Measurements from ENCODE around the gene RADX. TPM values are rescaled to one million over a fixed set of nuclear protein-coding genes. Genes with fewer than 3 reads are reported as not detected.

The RADX gene, protein sequence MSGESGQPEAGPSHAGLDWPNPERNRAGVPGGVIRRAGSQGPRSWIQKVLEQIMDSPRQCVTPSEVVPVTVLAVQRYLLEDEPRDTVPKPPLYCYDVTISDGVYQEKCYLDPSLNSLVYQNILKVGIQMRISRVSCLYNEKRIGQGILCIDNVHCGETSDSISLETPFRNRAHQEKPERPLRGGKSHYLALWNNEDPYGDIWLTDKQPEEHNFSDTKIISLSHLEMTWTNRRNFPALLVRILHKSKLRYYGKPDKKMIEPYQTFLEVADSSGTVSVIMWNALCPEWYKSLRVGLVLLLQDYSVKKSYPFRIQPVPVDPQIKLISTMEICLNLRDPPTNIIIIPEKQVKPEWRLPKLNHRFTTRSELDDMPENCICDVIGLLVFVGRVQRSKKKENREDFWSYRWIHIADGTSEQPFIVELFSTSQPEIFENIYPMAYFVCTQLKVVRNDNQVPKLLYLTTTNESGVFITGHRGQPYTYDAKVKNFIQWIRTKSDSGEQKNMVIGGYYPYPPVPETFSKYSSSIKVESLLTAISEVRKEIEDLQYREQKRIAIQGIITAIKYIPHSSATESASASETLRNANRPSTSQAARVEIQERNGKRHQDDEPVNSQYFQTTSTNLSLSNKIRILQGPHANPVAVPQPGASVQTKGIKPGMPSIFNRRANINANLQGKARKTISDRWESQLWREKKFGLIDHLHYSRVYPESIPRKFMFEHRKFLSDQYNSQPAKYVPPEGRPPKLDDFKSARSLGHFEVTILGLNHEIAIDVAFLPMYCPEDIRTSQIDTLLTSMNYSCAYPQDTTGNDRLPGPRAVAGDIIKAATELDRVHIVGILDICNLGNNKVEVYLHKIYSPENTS
- 1 to 10 TPM; 1.2 to 8.8 (median 1.9) TPM for polyA plus RNA-seq
- long read RNA-seq, donor 1, partial matches to known transcripts = 0 of 1 reads
- long read RNA-seq, donor 1, other reads (novel, unspliced or antisense) = 0 of 1 reads
- long read RNA-seq, donor 2 = 0 reads
- long read RNA-seq, donor 3 = 0 reads
- long read RNA-seq, donor 4 = 0 reads
- long read RNA-seq, donor 5 = 0 reads
- long read RNA-seq, donor 6, partial matches to known transcripts = 0 of 1 reads
- long read RNA-seq, donor 6, other reads (novel, unspliced or antisense) = 0 of 1 reads
- long read RNA-seq, donor 7 = 0 reads
- long read RNA-seq, donor 8 = 0 reads
- long read RNA-seq, donor 9 = 0 reads
- long read RNA-seq, donor 10 = 0 reads

DNA sequence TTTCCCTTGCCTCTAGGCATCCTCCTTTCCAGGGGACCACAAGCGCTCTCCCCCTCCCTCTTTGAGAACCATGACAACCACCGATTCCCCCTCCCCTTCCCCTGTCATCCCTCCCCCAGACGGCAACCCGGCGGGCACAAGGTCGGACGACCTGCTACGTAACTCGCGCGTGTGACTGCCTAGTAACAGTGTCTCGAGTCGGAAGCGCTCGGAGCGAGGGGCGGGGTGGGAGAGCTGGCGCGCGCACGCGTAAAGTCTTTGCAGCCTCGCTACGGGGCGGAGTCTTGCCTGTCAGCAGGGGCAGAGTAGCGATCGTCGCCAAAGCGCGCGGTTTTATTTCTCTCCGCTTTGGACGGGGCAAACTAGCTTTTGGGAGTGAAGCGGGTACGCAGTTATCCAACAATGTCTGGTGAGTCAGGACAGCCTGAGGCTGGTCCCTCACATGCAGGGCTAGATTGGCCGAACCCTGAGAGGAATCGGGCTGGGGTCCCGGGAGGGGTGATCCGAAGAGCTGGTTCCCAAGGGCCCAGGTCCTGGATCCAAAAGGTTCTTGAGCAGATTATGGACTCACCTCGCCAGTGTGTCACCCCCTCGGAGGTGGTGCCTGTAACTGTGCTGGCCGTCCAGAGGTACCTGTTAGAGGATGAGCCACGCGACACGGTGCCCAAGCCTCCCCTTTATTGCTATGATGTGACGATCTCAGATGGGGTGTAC lies at the start of gene RADX:
TSS of gene RADX (plus strand) at position 300 of the 714 bp plus-strand sequence. CDS start at position 403, 103 bp downstream.
- FAIRE-seq = no peak
- peak within 1 kb of the TSS; percentile 4 to 75 (median 56) for H3K4me3 ChIP-seq (ENCODE audit: low read depth in 1 of 3, low read length in 3 of 3)
- WGBS, 3 donors = 1 to 33% (median 6%) methylated on average over 36 to 46 of the region's 46 CpGs

DNA sequence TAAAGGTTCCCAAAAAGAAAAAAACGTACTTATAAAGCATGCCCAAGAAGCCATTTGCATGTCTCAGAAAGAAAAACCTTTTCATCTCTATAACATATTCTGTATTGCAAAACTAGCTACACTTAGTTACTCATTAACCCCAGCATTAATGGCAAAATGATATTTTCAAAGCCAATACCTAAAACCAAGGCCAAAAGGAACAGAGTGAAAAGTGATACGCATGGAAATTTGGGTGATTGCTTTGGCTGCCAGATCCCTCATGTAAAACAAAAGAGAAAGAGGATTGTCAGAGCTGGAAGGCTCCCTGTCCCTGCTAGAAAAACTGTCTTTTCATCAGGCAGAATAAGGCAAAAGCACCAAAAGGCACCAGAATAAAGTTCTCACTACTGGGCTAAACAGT lies 46.8 kb upstream of the RADX start:
- DNase-seq = peak in 1 of 2 donors; percentile 1
- WGBS, 3 donors = 12 to 53% (median 32%) methylated on average over 2 of the region's 2 CpGs
- FAIRE-seq = no peak
- Histone ChIP-seq H3K4me3 (ENCODE audit: low read depth in 1 of 3, low read length in 3 of 3) (no peak overlapping the region), H3K9me3 (ENCODE audit: control insufficient read depth in 2 of 2, insufficient read depth in 1 of 2, low read depth in 1 of 2, low read length in 1 of 2) (no peaks in the 10 kb centered on the region), H3K4me1 (ENCODE audit: control insufficient read depth in 3 of 3, insufficient read depth in 2 of 3, low read depth in 1 of 3, low read length in 2 of 3) (no peaks in the 10 kb centered on the region), H3K27me3 (ENCODE audit: control insufficient read depth in 3 of 3, insufficient read depth in 3 of 3, low read length in 3 of 3) (no peaks in the 10 kb centered on the region), H3K27ac (ENCODE audit: low read depth in 1 of 3, low read length in 2 of 3) (no peak overlapping the region), H3K36me3 (ENCODE audit: control insufficient read depth in 3 of 3, insufficient read depth in 2 of 3, low read depth in 1 of 3, low read length in 3 of 3) (no peaks in the 10 kb centered on the region)

More for the DNA sequence above, at the start of gene RADX:
- Histone ChIP-seq H3K27ac (ENCODE audit: low read depth in 1 of 3, low read length in 2 of 3) (peak within 1 kb of the TSS; percentile 14 to 54 (median 38)), H3K9me3 (ENCODE audit: control insufficient read depth in 2 of 2, insufficient read depth in 1 of 2, low read depth in 1 of 2, low read length in 1 of 2) (no peaks in the 10 kb centered on the region), H3K4me1 (ENCODE audit: control insufficient read depth in 3 of 3, insufficient read depth in 2 of 3, low read depth in 1 of 3, low read length in 2 of 3) (no peaks in the 10 kb centered on the region), H3K27me3 (ENCODE audit: control insufficient read depth in 3 of 3, insufficient read depth in 3 of 3, low read length in 3 of 3) (no peaks in the 10 kb centered on the region), H3K36me3 (ENCODE audit: control insufficient read depth in 3 of 3, insufficient read depth in 2 of 3, low read depth in 1 of 3, low read length in 3 of 3) (no peaks in the 10 kb centered on the region)
- DNase-seq = peak; percentile 84 to 88

DNA sequence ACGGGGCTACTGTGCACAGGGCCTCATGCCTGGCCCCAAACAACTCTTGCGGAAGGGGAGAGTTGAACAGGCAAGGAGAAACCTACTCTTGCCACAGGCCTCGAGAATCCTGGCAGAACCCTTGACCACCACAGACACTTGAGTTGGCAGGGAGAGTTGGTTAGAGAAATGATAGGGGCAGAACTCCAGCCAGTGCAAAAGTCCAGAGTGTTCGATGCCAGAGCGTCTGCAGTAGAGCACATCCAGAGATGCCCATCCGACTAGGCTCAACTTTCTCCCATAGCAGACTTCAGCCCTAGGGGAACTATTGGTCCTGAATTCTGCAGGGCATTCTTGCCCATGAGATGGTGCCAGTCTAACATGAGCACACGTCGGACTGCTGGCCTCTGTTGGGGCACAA lies 45.4 kb upstream of the RADX start:
- 78 to 92% (median 92%) methylated on average over 7 to 8 of the region's 8 CpGs for WGBS, 3 donors

DNA sequence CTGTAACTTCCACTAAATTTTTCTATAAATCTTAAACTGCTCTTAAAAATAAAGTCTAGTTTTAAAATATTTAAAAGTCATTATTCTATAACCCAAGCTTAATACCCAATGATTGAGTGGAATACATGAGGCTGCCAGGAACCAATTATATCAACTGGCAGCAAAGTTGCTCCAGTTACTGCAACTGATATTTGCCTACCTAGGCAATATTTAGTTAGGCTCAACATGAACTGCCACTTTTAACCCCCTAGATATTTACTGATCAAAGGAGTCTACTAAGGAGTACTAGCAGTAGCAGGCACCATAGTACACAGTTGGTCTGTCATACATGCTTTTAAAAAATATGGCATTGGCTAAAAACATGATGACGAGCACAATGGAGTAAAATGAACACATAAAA lies 29.9 kb upstream of the RADX start:
- Histone ChIP-seq H3K4me3 (ENCODE audit: low read depth in 1 of 3, low read length in 3 of 3) (no peak overlapping the region), H3K27me3 (ENCODE audit: control insufficient read depth in 3 of 3, insufficient read depth in 3 of 3, low read length in 3 of 3) (no peaks in the 10 kb centered on the region), H3K9me3 (ENCODE audit: control insufficient read depth in 2 of 2, insufficient read depth in 1 of 2, low read depth in 1 of 2, low read length in 1 of 2) (peaks cover 0 to 2% of the 10 kb centered on the region in 2 donors), H3K4me1 (ENCODE audit: control insufficient read depth in 3 of 3, insufficient read depth in 2 of 3, low read depth in 1 of 3, low read length in 2 of 3) (no peaks in the 10 kb centered on the region), H3K27ac (ENCODE audit: low read depth in 1 of 3, low read length in 2 of 3) (no peak overlapping the region), H3K36me3 (ENCODE audit: control insufficient read depth in 3 of 3, insufficient read depth in 2 of 3, low read depth in 1 of 3, low read length in 3 of 3) (no peaks in the 10 kb centered on the region)
- no peak for DNase-seq
- no peak for FAIRE-seq
- WGBS, 3 donors = 81 to 94% (median 92%) methylated on average over 1 of the region's 1 CpG

More for the DNA sequence above, 45.4 kb upstream of the RADX start:
- Histone ChIP-seq H3K27me3 (ENCODE audit: control insufficient read depth in 3 of 3, insufficient read depth in 3 of 3, low read length in 3 of 3) (no peaks in the 10 kb centered on the region), H3K4me3 (ENCODE audit: low read depth in 1 of 3, low read length in 3 of 3) (no peak overlapping the region), H3K9me3 (ENCODE audit: control insufficient read depth in 2 of 2, insufficient read depth in 1 of 2, low read depth in 1 of 2, low read length in 1 of 2) (no peaks in the 10 kb centered on the region), H3K36me3 (ENCODE audit: control insufficient read depth in 3 of 3, insufficient read depth in 2 of 3, low read depth in 1 of 3, low read length in 3 of 3) (no peaks in the 10 kb centered on the region), H3K4me1 (ENCODE audit: control insufficient read depth in 3 of 3, insufficient read depth in 2 of 3, low read depth in 1 of 3, low read length in 2 of 3) (no peaks in the 10 kb centered on the region), H3K27ac (ENCODE audit: low read depth in 1 of 3, low read length in 2 of 3) (no peak overlapping the region)
- FAIRE-seq (no peak), DNase-seq (no peak)

DNA sequence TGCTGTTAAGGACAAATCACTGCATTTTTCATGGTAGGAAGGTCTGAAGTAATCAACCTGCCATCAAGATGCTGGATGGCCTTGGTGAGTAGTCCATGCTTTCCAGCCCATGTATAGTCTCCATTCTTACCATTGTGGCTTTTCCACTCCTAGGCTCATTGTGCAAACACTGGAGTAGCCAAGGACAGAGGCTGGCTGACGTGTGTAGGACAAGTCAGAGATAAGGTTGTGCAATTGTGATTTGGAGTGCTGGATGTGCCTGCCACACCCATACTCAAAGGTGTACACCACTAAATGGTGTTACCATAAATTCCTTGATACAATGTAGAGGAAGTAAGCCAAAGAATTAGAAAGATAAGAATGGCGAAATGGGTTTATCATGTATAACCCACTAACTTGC lies 26.3 kb upstream of the RADX start:
- Histone ChIP-seq H3K9me3 (ENCODE audit: control insufficient read depth in 2 of 2, insufficient read depth in 1 of 2, low read depth in 1 of 2, low read length in 1 of 2) (no peaks in the 10 kb centered on the region), H3K36me3 (ENCODE audit: control insufficient read depth in 3 of 3, insufficient read depth in 2 of 3, low read depth in 1 of 3, low read length in 3 of 3) (no peaks in the 10 kb centered on the region), H3K27ac (ENCODE audit: low read depth in 1 of 3, low read length in 2 of 3) (no peak overlapping the region), H3K27me3 (ENCODE audit: control insufficient read depth in 3 of 3, insufficient read depth in 3 of 3, low read length in 3 of 3) (no peaks in the 10 kb centered on the region), H3K4me1 (ENCODE audit: control insufficient read depth in 3 of 3, insufficient read depth in 2 of 3, low read depth in 1 of 3, low read length in 2 of 3) (no peaks in the 10 kb centered on the region), H3K4me3 (ENCODE audit: low read depth in 1 of 3, low read length in 3 of 3) (no peak overlapping the region)
- peak in 1 of 2 donors; percentile 60 for DNase-seq
- FAIRE-seq = no peak
- WGBS, 3 donors = 7 to 53% (median 22%) methylated on average over 2 of the region's 2 CpGs

DNA sequence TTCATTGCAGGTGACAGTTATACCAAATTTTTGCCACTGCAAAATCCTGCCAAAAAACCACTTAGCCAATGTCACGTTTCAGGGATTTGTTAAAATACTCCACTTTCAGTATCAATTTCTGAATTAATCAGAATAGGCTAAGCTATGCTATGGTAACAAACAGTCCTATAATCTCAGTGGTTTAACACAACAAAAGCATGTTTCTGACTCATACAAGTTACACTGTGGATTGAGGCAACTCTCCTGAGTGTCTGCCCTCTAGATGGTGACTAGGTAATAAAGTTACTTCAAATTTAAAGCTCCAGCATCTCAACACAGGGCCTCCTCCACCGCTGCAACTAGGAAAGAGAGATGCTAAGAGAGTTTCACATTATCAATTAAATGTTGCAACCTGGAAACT lies 23.0 kb upstream of the RADX start:
- H3K4me3 ChIP-seq (ENCODE audit: low read depth in 1 of 3, low read length in 3 of 3) = no peak overlapping the region

DNA sequence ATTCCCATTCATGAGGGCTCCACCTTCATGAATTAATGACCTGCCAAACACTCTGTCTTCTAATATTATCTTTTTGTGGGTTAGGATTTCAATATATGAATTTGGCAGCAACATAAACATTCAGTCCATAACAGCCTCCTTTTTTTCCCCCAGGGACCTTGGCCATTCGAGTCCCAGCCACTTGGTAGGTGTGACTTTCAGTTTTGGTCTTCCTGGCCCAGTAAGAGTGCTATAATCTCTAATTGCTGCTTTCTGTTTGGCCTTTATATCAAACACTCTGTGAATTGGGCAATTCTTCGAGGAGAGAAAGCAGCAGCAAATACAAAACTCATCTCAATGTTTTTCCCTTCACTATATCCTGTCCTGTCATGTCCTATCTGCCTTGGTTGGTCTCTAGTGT lies 12.4 kb upstream of the RADX start:
- Histone ChIP-seq H3K9me3 (ENCODE audit: control insufficient read depth in 2 of 2, insufficient read depth in 1 of 2, low read depth in 1 of 2, low read length in 1 of 2) (no peaks in the 10 kb centered on the region), H3K27me3 (ENCODE audit: control insufficient read depth in 3 of 3, insufficient read depth in 3 of 3, low read length in 3 of 3) (no peaks in the 10 kb centered on the region), H3K36me3 (ENCODE audit: control insufficient read depth in 3 of 3, insufficient read depth in 2 of 3, low read depth in 1 of 3, low read length in 3 of 3) (no peaks in the 10 kb centered on the region), H3K4me1 (ENCODE audit: control insufficient read depth in 3 of 3, insufficient read depth in 2 of 3, low read depth in 1 of 3, low read length in 2 of 3) (no peaks in the 10 kb centered on the region), H3K4me3 (ENCODE audit: low read depth in 1 of 3, low read length in 3 of 3) (no peak overlapping the region), H3K27ac (ENCODE audit: low read depth in 1 of 3, low read length in 2 of 3) (no peak overlapping the region)
- 14 to 26% (median 25%) methylated on average over 2 of the region's 2 CpGs for WGBS, 3 donors
- DNase-seq (peak in 1 of 2 donors; percentile 18), FAIRE-seq (no peak)

More for the DNA sequence above, 23.0 kb upstream of the RADX start:
- whole genome bisulfite sequencing, 3 donors = 41 to 52% (median 46%) methylated on average over 2 of the region's 2 CpGs
- no peak for DNase-seq
- H3K27me3 ChIP-seq (ENCODE audit: control insufficient read depth in 3 of 3, insufficient read depth in 3 of 3, low read length in 3 of 3) = no peaks in the 10 kb centered on the region
- no peak overlapping the region for H3K27ac ChIP-seq (ENCODE audit: low read depth in 1 of 3, low read length in 2 of 3)
- no peaks in the 10 kb centered on the region for H3K9me3 ChIP-seq (ENCODE audit: control insufficient read depth in 2 of 2, insufficient read depth in 1 of 2, low read depth in 1 of 2, low read length in 1 of 2)
- FAIRE-seq = no peak
- no peaks in the 10 kb centered on the region for H3K36me3 ChIP-seq (ENCODE audit: control insufficient read depth in 3 of 3, insufficient read depth in 2 of 3, low read depth in 1 of 3, low read length in 3 of 3)
- no peaks in the 10 kb centered on the region for H3K4me1 ChIP-seq (ENCODE audit: control insufficient read depth in 3 of 3, insufficient read depth in 2 of 3, low read depth in 1 of 3, low read length in 2 of 3)

All from small intestine (tissue), 16 donors.